ENCODE results near the gene INTS6.

Gene INTS6

GRCh38 chr13:51453959-51454703, 1.3 kb upstream of the INTS6 start:
- peaks cover 2% of the 10 kb centered on the region for H3K4me1 ChIP-seq (ENCODE audit: control insufficient read depth, insufficient read depth, low read length)
- peak overlapping the region; percentile 94 for H3K27ac ChIP-seq (ENCODE audit: low read length)
- no peaks in the 10 kb centered on the region for H3K27me3 ChIP-seq (ENCODE audit: control insufficient read depth in 1 of 2, insufficient read depth in 2 of 2, low read length in 2 of 2)
- H3K9ac ChIP-seq (ENCODE audit: low read length in 2 of 2) = peak overlapping the region; percentile 80 to 95
- H3K4me3 ChIP-seq (ENCODE audit: low read length in 2 of 2) = peak overlapping the region; percentile 78 to 84
- peaks cover 3 to 13% of the 10 kb centered on the region in 2 donors for H3K36me3 ChIP-seq (ENCODE audit: control insufficient read depth in 2 of 2, insufficient read depth in 2 of 2, low read length in 2 of 2)
- no peaks in the 10 kb centered on the region for H3K9me3 ChIP-seq (ENCODE audit: control insufficient read depth in 2 of 2, low read length in 2 of 2)

- Histone ChIP-seq H3K36me3 (ENCODE audit: control insufficient read depth in 2 of 2, insufficient read depth in 2 of 2, low read length in 2 of 2) (peaks cover 3 to 13% of the 10 kb centered on the region in 2 donors), H3K9ac (ENCODE audit: low read length in 2 of 2) (peak overlapping the region; percentile 80 to 95), H3K4me1 (ENCODE audit: control insufficient read depth, insufficient read depth, low read length) (peaks cover 2% of the 10 kb centered on the region), H3K27ac (ENCODE audit: low read length) (peak overlapping the region; percentile 94), H3K9me3 (ENCODE audit: control insufficient read depth in 2 of 2, low read length in 2 of 2) (no peaks in the 10 kb centered on the region), H3K4me3 (ENCODE audit: low read length in 2 of 2) (peak overlapping the region; percentile 78 to 84), H3K27me3 (ENCODE audit: control insufficient read depth in 1 of 2, insufficient read depth in 2 of 2, low read length in 2 of 2) (no peaks in the 10 kb centered on the region)
These were observed 547 bp upstream of the INTS6 start for GRCh38 chr13:51453207-51453958.

DNA sequence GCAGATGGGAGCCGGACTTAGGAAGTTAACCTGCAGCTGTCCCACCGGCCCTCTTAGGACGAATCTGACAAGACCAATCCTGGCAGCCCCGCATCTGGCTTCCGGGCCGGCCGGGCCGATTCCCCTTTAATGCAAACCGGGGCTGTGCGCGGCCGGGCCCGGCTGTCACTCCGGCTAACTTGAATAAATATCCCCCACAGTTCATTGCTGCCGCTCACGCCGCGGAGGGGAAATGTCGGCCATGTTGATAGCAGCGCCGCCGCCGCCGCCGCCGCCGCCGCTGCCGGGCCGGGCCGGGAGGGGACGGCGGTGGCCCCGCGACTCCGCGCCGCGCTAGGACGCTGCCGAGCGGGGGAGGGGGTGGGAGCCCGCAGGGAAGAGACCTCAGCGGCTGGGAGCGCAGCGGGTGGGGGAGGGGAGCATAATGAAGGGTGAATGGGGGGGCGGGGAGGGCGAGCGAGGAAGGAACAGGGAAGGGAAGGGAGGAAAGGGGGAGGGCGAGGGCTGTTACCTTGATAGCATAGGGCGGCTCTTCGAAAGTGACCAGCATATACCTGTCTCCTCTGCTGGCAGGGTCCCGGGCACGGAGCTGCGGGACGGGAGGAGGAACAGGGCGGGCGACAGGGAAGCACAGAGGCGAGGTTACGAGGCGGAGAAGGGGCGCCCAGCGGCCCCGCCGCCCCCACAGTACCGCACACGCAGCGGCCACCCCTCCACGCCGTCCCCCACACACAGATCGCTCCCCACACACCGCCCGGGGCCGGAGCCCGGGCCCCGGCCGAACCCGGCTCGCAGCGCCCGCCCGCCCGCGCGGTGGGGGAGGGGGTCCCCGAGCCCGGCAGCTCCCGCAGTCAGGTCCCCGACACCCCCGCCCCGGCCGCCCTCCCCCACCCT, 1.1 kb downstream of the INTS6 start:
- Histone ChIP-seq H3K27ac (ENCODE audit: low read length) (peak overlapping the region; percentile 96), H3K4me1 (ENCODE audit: control insufficient read depth, insufficient read depth, low read length) (peaks cover 2% of the 10 kb centered on the region), H3K9me3 (ENCODE audit: control insufficient read depth in 2 of 2, low read length in 2 of 2) (no peaks in the 10 kb centered on the region), H3K27me3 (ENCODE audit: control insufficient read depth in 1 of 2, insufficient read depth in 2 of 2, low read length in 2 of 2) (no peaks in the 10 kb centered on the region), H3K4me3 (ENCODE audit: low read length in 2 of 2) (peak overlapping the region; percentile 80 to 91), H3K36me3 (ENCODE audit: control insufficient read depth in 2 of 2, insufficient read depth in 2 of 2, low read length in 2 of 2) (peaks cover 3 to 10% of the 10 kb centered on the region in 2 donors), H3K9ac (ENCODE audit: low read length in 2 of 2) (peak overlapping the region; percentile 83 to 95)

DNA sequence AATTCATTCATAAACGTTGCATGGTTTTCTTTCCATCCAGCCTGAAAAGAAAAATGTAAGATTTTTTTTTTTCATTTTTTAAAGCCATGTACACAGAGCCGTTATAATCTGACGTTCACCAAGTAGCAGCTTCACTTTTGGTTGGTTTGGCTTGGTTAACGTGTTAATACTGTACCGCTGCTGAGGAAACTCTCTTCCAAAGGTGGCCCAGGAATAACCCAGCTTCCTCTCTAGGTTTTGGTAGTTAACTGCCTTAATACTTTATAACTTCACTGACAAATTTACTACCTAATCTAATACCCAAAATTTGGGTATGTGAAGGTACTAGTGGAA, 1.7 kb downstream of the INTS6 start:
- Histone ChIP-seq H3K27ac (ENCODE audit: low read length) (peak overlapping the region; percentile 83), H3K9me3 (ENCODE audit: control insufficient read depth in 2 of 2, low read length in 2 of 2) (no peaks in the 10 kb centered on the region), H3K27me3 (ENCODE audit: control insufficient read depth in 1 of 2, insufficient read depth in 2 of 2, low read length in 2 of 2) (no peaks in the 10 kb centered on the region), H3K9ac (ENCODE audit: low read length in 2 of 2) (peak overlapping the region; percentile 70 to 75), H3K36me3 (ENCODE audit: control insufficient read depth in 2 of 2, insufficient read depth in 2 of 2, low read length in 2 of 2) (peaks cover 3 to 8% of the 10 kb centered on the region in 2 donors), H3K4me1 (ENCODE audit: control insufficient read depth, insufficient read depth, low read length) (peaks cover 2% of the 10 kb centered on the region), H3K4me3 (ENCODE audit: low read length in 2 of 2) (peak overlapping the region; percentile 80 to 91)

DNA sequence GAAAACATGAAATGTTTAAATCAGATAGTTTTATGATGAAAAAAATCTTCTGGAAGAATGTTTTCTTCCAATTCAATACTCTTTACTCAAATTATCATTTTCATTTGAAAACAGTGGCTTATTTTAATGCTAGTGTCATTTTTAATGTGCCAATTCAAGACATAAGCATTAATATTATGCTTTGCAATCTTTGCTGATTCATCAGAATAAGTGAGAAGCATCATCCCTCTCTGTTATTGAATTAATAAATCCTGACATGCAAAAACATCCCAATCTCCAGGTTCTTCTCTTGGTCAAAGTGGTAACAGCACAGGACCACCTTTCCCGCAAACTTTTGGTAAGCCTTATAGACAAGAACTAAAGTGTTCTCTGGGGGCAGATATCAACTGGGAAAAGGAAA, 3.8 kb downstream of the INTS6 start:
- Histone ChIP-seq H3K9me3 (ENCODE audit: control insufficient read depth in 2 of 2, low read length in 2 of 2) (no peaks in the 10 kb centered on the region), H3K9ac (ENCODE audit: low read length in 2 of 2) (no peak overlapping the region), H3K4me1 (ENCODE audit: control insufficient read depth, insufficient read depth, low read length) (no peaks in the 10 kb centered on the region), H3K27ac (ENCODE audit: low read length) (no peak overlapping the region), H3K4me3 (ENCODE audit: low read length in 2 of 2) (no peak overlapping the region), H3K27me3 (ENCODE audit: control insufficient read depth in 1 of 2, insufficient read depth in 2 of 2, low read length in 2 of 2) (no peaks in the 10 kb centered on the region), H3K36me3 (ENCODE audit: control insufficient read depth in 2 of 2, insufficient read depth in 2 of 2, low read length in 2 of 2) (peaks cover 0 to 3% of the 10 kb centered on the region in 2 donors)

- Histone ChIP-seq H3K9me3 (ENCODE audit: control insufficient read depth in 2 of 2, low read length in 2 of 2) (no peaks in the 10 kb centered on the region), H3K4me1 (ENCODE audit: control insufficient read depth, insufficient read depth, low read length) (no peaks in the 10 kb centered on the region), H3K4me3 (ENCODE audit: low read length in 2 of 2) (no peak overlapping the region), H3K27me3 (ENCODE audit: control insufficient read depth in 1 of 2, insufficient read depth in 2 of 2, low read length in 2 of 2) (no peaks in the 10 kb centered on the region), H3K9ac (ENCODE audit: low read length in 2 of 2) (no peak overlapping the region), H3K36me3 (ENCODE audit: control insufficient read depth in 2 of 2, insufficient read depth in 2 of 2, low read length in 2 of 2) (no peaks in the 10 kb centered on the region), H3K27ac (ENCODE audit: low read length) (no peak overlapping the region)
These were observed 7.9 kb downstream of the INTS6 start for GRCh38 chr13:51444922-51445321.

DNA sequence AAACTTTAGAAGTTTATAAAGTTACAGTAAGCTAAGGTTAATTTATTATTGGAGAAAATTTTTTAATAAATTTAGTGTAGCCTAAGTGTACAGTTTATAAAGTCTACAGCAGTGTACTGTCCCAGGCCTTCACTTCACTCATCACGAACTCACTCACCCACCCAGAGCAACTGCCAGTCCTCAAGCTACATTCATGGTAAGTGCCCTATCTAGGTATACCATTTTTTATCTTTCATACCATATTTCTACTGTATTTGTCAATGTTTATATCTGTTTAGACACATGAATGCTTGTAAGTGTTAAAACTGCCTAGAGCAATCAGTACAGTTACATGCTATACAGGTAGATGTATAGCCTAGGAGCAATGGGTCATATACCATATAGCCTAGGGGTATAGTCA, 12.5 kb downstream of the INTS6 start:
- no peaks in the 10 kb centered on the region for H3K9me3 ChIP-seq (ENCODE audit: control insufficient read depth in 2 of 2, low read length in 2 of 2)
- H3K4me3 ChIP-seq (ENCODE audit: low read length in 2 of 2) = no peak overlapping the region
- no peak overlapping the region for H3K9ac ChIP-seq (ENCODE audit: low read length in 2 of 2)
- no peaks in the 10 kb centered on the region for H3K27me3 ChIP-seq (ENCODE audit: control insufficient read depth in 1 of 2, insufficient read depth in 2 of 2, low read length in 2 of 2)
- H3K27ac ChIP-seq (ENCODE audit: low read length) = no peak overlapping the region
- no peaks in the 10 kb centered on the region for H3K4me1 ChIP-seq (ENCODE audit: control insufficient read depth, insufficient read depth, low read length)
- H3K36me3 ChIP-seq (ENCODE audit: control insufficient read depth in 2 of 2, insufficient read depth in 2 of 2, low read length in 2 of 2) = no peaks in the 10 kb centered on the region

GRCh38 chr13:51437550-51438127, 15.2 kb downstream of the INTS6 start:
- no peak overlapping the region for H3K27ac ChIP-seq (ENCODE audit: low read length)
- H3K4me1 ChIP-seq (ENCODE audit: control insufficient read depth, insufficient read depth, low read length) = no peaks in the 10 kb centered on the region
- no peaks in the 10 kb centered on the region for H3K9me3 ChIP-seq (ENCODE audit: control insufficient read depth in 2 of 2, low read length in 2 of 2)
- no peak overlapping the region for H3K4me3 ChIP-seq (ENCODE audit: low read length in 2 of 2)
- H3K9ac ChIP-seq (ENCODE audit: low read length in 2 of 2) = no peak overlapping the region
- H3K27me3 ChIP-seq (ENCODE audit: control insufficient read depth in 1 of 2, insufficient read depth in 2 of 2, low read length in 2 of 2) = no peaks in the 10 kb centered on the region
- H3K36me3 ChIP-seq (ENCODE audit: control insufficient read depth in 2 of 2, insufficient read depth in 2 of 2, low read length in 2 of 2) = no peaks in the 10 kb centered on the region

- Histone ChIP-seq H3K4me3 (ENCODE audit: low read length in 2 of 2) (no peak overlapping the region), H3K9me3 (ENCODE audit: control insufficient read depth in 2 of 2, low read length in 2 of 2) (no peaks in the 10 kb centered on the region), H3K9ac (ENCODE audit: low read length in 2 of 2) (no peak overlapping the region), H3K4me1 (ENCODE audit: control insufficient read depth, insufficient read depth, low read length) (no peaks in the 10 kb centered on the region), H3K36me3 (ENCODE audit: control insufficient read depth in 2 of 2, insufficient read depth in 2 of 2, low read length in 2 of 2) (no peaks in the 10 kb centered on the region), H3K27ac (ENCODE audit: low read length) (no peak overlapping the region), H3K27me3 (ENCODE audit: control insufficient read depth in 1 of 2, insufficient read depth in 2 of 2, low read length in 2 of 2) (no peaks in the 10 kb centered on the region)
These were observed 17.7 kb downstream of the INTS6 start for GRCh38 chr13:51435002-51435578.

DNA sequence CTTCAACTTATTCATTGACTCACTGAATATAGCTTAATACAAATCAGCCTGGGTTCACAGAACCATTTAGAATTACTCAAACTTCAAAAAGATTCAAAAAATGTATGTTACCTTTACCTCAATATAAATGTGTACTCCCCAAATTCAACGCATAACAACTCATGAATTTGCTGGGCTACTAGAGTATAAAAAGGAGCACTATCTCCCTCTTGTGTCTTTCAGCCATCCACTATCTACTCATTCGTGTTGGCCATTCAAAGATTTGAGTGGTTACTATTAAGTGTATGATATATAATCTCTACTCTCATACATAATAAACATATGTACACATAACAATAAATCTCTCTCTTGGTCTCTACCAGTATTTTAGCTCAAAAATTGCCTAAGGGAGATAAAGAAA, 20.3 kb downstream of the INTS6 start:
- Histone ChIP-seq H3K4me3 (ENCODE audit: low read length in 2 of 2) (no peak overlapping the region), H3K9me3 (ENCODE audit: control insufficient read depth in 2 of 2, low read length in 2 of 2) (no peaks in the 10 kb centered on the region), H3K9ac (ENCODE audit: low read length in 2 of 2) (no peak overlapping the region), H3K27ac (ENCODE audit: low read length) (no peak overlapping the region), H3K4me1 (ENCODE audit: control insufficient read depth, insufficient read depth, low read length) (no peaks in the 10 kb centered on the region), H3K27me3 (ENCODE audit: control insufficient read depth in 1 of 2, insufficient read depth in 2 of 2, low read length in 2 of 2) (no peaks in the 10 kb centered on the region), H3K36me3 (ENCODE audit: control insufficient read depth in 2 of 2, insufficient read depth in 2 of 2, low read length in 2 of 2) (no peaks in the 10 kb centered on the region)
